HUDEP-2 (cell line): Measurements from ENCODE around the gene KBTBD13.

Experiments
- DNase-seq, 76 experiments: peaks; one replicate each; lab custom pipeline; 2025; ENCODE audit not compliant: unreplicated experiment in 76 of 76; lab: John Stamatoyannopoulos, UW

The KBTBD13 gene

DNA sequence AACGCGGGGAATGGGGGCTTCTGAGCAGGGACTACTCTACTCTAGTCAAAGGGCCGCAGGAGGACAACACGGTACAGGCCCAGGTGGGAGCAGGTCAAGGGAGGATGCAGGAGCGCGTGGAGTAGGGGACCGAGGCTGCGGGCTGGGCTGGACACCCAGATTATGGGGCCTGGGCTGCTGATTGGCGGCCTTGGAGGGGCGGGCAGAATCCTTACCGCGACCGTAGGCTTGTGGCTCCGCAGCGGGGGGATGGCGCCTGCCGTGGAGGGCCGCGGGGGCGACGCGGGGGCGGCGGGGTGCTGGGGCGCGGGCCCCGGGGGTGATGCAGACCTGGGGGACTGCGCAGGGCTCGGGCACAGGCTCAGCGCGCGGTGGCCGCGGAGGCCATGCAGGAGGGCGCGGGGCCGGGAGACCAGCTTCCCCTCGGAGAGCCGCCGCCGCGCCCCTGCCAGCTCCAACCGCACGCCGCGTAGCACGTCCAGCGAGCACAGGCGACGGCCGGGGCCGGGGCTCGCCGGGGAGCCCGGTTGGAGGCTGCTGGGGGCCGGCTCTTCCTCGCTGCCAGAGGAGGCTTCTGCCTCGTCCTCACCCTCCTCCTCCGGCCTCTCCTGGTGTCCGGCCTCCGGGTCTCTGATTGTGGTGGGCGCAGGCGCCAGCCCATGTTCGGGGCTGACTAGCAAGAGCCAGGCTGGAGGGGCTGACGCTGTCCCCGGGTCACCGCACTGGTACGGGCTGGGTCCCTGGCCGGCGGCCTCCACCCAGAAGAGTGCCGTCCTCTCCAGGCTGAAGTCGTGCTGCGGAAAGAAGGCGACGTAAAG lies 25.6 kb downstream of the KBTBD13 start:
- no peak for DNase-seq

DNA sequence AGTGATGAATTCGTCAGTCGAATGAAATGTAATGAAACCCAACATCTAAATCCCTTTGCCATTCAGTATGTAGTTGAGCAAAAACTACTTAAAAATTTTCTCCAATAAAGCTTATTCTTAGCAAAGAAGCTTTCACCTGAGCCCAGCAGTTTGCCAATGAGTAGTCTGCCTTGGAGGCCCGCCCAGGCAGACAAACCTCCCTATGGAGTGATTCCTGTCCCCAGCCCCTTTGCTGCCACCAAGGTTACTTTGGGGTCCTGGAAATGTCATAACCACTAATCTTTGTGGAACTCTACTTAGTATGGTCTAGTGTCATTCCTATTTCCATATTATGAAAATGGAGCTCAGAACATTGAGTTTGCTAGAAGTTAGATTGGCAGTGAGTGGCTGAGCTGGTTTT lies 26.4 kb downstream of the KBTBD13 start:
- no peak for DNase-seq

DNA sequence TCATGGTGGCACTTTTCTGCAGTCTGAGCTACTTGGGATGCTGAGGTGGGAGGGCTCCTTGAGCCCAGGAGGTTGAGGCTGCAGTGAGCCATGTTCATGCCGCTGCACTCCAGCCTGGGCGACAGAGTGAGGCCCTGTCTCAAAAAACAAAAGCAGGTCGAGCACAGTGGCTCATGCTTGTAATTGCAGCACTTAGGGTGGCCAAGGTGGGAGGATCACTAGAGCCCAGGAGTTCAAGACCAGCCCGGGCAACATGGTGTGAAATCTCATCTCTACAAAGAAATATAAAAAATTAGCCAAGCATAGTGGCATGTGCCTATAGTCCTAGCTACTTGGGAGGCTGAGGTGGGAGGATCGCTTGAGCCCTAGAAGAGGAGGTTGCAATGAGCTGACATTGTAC lies 28.5 kb downstream of the KBTBD13 start:
- DNase-seq: no peak

DNA sequence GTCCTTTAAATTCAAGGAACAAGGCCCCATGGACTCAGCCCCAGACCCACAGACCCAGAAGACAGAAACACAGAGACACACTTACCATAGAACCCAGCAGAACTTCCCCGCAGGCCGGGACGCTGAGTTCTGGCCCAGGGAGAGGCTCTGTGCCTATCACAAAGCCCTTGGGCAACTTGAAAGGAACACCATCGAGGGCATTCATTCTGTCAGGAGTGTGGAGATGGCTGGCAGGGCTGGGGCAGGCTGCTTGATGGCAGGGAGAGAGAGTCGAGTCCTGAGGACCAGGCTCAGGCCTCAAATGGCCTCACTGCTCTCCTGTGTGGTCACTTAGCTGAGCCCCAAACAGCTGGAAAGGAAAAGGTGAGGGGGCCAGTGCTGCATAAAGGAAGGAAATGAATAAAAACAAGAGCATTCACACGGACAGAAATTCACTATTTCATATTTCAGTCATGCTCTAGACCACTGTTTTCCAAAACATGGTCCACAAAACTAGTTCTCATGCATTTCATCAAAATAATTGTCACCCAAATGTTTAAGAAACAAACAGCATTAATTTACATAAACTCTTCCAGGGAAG lies 29.6 kb downstream of the KBTBD13 start:
- DNase-seq: no peak

DNA sequence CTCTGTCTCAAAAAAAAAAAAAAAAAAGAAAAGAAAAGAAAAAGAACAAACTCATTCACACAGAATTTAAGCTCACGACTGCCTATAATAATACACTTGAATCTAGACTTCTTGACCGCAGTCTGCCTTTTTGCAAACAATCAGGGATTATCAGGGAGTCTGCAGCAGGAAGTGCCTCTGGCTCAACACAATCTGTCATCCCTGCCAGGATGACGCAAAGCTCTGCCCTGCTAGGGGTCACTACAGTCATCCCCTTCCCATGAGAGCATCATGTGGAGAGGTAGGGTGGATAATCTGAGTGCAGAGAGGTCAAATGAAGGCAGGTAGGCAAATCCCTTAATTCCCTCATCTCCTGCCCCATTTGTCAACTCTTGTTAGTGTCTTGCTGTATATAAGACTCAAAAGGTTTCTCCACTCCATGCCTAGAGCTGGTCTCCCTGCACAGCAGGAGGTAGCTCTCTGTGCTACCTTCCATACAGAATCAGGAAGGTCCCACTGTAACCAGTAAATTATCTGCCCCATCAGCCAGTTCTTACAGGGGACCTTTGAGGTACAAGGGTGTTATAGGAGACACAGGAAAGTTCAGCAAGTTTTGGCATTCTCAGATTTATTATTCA lies 34.2 kb downstream of the KBTBD13 start:
- no peak for DNase-seq

DNA sequence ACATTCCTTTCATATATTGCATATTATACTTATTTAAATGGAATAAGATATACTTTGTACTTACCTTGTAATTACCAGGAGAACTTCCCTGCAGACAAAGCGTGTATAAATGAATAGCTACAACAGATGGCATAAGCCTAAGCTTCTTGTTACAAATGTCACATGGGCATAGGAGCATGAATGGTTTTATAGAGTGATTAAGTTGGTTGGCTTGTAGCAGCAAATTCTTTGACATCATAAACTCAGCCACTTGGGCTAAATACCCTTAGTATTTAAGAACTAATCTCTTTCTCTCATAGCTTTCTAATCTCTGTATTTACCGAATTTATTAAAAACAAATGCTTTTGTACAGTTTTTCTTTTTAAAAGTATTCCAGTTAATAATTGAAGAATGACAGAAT lies 38.5 kb downstream of the KBTBD13 start, which contains the start of gene UBAP1L:
Gene UBAP1L (minus strand): TSS at position 115 of the 400 bp plus-strand sequence. CDS start 8,985 bp downstream, outside the sequence.
- DNase-seq: no peak

DNA sequence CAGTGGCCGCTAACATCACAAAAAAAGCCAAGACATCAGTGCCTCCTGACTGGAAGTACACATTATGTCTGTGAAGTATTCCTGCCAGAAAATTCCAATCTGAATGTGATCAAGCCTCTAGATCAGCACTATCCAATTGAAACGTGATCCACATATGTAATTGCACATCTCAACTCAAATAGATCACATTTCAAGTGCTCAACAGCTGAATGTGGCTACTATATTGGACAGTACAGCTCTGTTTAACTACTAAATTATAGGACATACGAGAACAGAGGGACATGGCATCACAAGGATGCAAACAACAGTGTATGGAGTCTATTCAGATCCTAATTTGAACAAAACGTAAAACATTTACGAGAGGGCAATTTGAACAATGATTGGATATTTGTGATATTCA lies 39.0 kb downstream of the KBTBD13 start:
- DNase-seq: no peak
